ENCODE results near the gene UNC13C.
"Not testable (repeated sequence)": the region's sequence is repeated elsewhere in the genome, so short reads cannot be mapped to it uniquely, and the experiment has no call there.

UNC13C gene

DNA sequence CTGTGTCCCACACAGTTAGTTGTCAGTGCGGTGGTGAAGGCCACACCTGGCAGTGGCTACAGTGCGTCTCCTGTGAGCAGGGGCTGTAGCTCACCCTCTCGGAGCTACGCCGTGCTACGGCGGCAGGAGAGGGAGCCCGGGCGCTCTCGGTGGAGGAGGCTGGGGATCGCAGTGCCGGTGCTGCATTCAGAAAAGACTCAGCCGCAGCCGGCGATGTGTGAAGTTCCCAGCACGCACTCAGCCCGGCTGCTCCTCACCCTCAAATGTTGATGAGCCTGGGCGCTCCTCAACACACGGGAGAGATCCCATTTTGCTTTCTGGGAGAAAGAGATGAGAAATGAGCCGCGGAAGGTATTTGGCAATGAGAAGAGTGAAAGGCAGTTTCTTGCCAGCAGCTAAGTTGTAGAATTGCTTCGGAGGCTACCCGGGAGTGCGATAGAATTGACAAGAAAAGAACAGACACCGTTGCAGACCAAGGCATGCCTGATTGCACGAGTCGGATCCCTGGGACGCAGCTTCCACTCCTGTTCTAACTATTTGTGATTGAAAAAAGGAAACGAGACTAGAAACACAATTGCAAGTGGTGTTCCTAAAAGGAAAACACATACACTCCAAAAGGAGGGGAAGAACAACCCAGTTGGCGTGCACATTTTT is at the start of gene UNC13C:
UNC13C (plus strand) TSS at position 189 of the 654 bp plus-strand sequence. CDS start 34,463 bp downstream, outside the sequence.
- DNase-seq (ENCODE audit: low read depth in 2 of 2), result no peak

DNA sequence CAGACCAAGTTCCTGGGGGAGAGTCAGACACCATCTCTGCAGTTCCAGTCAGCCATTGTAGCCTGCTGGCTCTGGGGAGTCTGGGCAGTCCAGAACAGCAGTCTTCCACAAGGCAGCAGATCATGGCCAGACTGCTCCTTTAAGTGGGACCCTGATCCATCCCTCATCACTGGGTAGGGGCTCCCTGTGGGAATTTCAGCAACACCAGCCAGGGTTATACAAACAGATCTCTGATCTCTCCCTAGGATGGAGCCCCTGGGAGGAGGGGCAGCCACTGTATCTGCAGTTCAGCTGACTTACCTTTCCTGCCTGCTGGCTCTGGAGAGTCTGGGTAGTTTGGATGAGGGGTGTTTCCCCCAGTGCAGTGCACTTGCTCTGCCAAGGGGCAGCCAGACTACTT is 42.1 kb upstream of the UNC13C start:
- DNase-seq (ENCODE audit: low read depth in 2 of 2), result no peak

DNA sequence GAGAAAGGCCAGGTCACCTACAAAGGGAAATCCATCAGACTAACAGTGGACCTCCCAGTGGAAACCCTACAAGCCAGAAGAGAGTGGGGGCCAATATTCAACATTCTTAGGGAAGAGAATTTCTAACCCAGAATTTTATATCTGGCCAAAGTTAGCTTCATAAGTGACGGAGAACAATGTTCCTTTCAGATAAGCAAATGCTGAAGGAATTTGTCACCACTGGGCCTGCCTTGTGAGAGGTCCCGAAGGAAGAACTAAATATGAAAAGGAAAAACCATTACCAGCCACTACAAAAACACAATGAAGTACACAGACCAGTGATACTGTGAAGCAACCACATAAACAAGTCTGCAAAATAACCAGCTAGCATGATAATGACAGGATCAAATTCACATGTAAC is 40.6 kb upstream of the UNC13C start:
- DNase-seq (ENCODE audit: low read depth in 2 of 2), result not testable (repeated sequence)

DNA sequence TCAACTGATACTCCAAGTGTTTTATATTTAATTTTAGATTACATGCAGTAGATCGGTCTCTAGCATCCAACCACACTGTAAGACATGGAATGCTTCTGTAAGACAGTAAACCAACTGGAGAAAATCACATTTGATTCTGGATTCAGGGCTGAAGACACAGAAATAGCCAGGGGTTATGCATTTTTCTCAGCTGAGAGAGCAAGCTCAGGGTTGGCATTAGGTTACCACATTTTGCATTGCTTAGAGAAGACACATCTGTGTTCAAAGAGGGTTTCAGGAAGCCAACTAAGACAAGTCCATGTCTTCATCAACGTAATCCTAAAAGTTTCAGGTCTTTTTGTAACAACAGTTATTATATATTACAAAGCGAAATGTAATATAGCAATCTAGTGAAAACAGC is 27.7 kb upstream of the UNC13C start:
- no peak for DNase-seq (ENCODE audit: low read depth in 2 of 2)

DNA sequence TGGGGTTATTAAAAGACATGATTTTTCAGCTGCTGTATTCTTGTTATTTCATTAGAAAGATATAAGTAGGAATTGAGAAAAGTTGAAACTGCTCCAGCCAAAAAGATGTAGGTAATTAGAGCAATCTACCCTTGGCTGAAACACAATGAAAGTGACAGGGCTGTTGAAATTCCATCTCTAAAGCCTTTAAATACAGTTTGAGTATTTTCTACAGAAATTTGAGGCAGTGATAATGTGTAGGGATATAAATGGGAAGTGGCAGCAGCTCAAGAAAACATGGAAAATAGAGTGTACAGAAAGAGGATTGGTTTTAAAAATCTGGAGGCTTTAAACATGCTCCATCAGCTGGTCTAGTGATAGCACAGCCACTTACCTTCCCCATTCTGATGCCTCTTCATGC is 22.8 kb upstream of the UNC13C start:
- no peak for DNase-seq (ENCODE audit: low read depth in 2 of 2)

DNA sequence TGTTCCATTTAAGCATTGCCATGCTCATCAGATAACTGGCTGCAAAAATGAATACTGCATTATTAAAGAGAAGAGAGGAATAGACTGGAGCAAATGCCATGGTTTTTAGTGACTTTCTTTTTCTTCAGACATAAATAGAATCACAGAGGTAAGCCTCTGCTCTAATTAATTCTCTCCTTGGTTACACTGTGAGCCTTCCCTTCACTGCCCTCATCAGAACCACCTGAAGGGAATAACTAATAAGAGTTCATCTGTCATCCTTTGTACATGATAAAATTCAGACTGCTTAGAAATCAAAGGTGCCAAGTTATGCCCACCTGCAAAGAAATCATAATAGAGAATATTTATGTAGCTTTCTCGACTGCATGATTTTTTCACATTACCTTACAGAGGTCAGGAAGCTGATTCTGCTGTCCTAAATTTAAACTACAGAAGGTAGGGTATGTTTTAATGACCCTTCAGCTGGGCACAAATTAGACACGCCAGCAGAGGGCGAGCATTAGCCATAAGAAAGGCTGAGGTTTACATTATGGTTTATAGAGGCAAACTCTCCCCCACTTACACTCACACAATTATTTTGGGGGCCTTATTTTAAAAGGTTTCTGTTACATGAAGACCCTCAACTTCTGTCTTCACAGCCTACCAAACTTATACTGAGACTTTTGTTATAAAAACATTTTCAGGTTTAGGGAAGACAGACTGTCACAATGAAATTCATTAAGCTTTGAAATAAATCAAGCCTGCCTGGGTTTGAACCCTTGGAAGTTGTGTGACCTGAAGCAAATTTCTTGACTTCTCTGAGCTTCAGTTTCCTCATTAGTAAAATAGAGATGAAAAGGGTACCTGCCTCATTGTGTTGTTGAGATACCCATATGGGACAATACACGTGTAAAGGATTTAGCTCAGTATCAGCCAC is 15.3 kb upstream of the UNC13C start:
- DNase-seq (ENCODE audit: low read depth in 2 of 2), result no peak

DNA sequence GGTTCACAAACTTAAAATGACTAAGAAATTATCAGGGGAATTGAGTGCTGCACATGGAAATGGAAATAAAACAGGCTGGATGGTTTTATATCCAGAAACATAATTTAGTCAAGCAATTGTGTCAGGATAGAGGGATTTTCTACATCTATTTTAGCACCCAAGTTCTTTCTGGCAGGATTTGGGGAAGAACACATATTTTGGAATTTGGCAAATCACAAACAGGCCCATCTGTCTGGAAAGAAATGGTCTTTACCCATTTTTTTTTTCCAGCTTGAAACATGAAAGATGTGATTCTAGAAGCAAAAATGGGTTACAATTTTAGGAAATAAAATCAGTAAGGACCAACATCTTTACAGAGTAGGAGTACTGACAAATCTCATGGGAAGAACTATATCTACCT is 14.4 kb upstream of the UNC13C start:
- no peak for DNase-seq (ENCODE audit: low read depth in 2 of 2)

DNA sequence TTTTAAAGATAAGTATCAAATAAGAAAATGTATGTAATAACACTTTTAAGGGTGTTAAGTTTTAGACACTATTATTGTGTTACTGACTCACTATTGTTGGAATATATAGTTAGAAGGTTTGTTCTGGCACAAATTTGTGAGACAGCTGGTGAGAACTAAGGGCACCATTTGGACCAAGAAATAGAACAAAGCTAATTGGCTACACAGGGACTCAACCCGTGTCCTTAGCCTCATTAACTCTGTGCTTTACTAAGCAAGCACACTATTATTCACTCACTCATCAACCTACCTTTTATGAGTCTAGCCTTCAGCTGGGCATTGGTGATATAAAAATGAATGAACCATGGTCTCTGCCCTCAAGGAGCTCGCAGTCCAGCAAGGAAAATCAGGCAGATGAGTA is 4.1 kb upstream of the UNC13C start:
- DNase-seq (ENCODE audit: low read depth in 2 of 2), result no peak

DNA sequence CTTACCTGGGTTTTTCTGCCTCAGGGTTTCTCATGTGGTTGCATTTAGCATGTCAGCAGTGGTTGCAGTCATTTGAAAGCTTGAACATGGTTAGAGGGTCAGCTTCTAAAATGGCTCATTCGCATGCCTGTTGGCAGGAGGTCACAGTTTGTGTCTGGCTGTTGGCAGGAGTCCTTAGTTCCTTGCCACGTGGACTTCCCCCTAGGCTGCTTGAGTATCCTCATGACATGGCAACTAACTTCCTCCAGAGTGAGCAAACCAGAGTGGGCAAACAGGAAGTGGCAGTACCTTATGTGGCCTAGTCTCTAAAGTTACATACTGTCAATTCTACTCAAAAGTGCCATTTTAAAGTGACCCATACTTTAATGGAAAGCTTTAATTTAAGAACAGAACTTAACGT is 3.4 kb upstream of the UNC13C start:
- no peak for DNase-seq (ENCODE audit: low read depth in 2 of 2)

DNA sequence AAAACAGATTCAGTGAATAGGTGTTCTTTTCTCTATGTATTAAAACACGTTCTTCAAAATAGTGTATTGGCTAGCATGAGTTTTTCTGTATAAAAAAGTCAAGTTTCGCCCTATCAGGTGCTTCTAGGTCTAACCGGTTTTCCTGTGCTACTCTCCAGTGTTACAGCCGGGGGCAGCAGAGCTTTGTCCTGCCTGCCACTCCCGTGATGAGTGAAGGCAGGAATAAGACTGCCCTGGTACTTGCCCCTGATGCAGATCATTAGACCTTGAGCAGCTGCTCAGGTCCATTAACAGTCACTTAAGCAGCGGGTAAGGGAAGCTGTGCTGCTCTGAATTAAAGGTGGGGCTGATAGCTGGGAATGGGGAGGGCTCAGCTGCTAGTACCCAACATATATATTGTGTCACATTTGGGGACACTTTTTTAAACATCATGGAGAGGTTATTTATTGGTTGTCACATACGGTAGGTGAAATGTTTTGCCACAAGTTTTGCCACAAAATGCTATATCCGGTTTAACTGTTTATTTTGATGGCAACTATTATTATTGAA is 1.3 kb upstream of the UNC13C start:
- DNase-seq (ENCODE audit: low read depth in 2 of 2), result no peak

DNA sequence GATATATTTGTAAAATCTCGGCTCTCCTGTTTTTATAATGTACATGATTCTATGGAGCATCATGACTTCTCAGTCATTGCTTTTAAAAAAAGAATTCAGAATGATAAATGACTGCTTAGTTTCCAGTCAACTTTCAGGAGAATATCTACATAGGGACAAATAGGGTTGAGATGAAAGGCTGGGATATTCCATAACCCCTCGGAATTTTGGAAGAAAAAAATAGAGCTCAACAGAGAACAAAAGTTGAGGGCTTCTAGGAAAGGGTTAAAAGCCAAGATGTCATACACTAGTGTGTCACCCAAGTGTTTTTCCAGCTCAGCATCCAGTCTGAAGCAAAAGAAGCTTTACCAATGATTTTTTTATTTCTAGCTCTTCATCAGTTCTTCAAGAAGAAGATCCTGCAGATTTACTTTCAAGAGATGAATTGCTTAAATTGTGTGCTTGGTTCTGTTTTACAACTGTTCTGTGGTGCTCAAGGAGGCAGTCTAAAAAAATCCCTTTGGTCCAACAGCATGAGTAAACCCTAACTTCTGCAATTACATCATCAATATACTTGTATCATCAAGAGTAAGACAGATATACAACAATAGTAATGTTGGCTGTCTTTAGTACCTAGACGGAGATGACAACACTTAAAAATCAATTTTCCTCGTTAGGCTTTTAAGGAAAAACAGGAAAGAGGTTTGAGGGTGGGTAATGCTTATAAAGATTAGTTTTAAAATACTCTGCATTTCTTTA is 979 bp downstream of the UNC13C start:
- no peak for DNase-seq (ENCODE audit: low read depth in 2 of 2)

DNA sequence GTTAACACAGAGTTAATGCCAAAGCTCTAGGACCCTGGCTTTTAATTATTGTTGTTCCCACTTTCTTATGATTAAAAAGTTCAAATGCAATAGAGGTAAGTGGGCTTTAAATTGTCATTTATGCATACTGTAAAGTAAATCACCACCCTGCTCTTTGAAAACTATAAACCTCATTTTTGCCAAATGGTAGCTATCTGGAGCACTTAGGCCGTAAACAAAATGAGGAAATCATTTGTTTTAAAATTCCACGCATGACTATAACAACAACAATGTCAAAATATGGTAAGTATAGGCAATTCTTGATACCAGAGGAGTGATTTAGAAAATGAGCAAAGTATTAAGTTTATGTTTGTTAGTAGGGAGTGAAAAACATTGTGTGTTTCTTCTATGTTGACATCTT is 1.8 kb downstream of the UNC13C start:
- DNase-seq (ENCODE audit: low read depth in 2 of 2), result no peak

DNA sequence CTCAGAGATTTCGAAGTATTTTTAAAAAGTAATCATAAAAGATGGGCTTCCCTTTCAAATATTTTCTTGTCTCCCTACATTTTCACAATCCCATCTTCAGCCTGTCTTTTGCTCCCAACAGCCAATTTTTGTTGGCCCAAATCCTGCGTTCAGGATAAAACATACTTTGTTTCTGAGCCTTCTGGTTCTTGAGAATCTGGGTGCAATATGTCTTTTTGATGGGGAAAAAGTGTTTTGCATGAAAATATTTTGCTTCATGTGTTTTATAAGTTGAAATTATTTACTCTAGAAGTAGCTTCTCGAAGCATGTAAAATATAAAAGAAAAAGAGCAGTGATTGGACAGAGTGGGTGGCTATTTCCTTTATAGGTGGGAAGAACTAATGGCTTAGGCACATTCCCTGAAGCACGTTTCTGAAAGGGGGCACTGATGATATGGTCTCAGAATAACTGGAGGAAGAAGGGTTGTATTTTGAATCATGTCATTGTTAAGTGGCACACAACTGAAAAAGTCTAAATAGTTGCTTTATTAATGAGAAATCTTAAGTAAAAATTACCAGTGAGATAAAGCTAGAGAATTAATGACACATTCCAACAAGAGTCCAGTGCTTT is 3.9 kb downstream of the UNC13C start:
- no peak for DNase-seq (ENCODE audit: low read depth in 2 of 2)

DNA sequence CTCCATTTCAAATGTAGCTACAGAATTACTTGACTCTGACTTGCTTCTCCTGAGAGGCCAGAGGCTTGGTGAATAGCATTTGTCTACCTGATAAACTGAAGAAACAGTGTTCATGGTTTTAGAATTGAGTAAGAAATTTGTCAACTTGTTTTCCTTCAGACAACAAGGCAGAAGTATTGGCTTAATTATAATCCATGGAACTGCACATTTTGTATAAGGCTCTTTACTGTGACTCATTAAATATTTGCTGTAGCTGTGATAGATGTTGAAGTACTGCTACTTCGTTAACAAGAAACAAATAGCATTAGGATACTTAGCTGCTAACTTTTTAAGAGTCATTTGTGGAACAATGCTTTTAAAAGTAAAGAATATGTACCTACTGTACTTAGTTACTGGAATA is 4.6 kb downstream of the UNC13C start:
- DNase-seq (ENCODE audit: low read depth in 2 of 2), result no peak

DNA sequence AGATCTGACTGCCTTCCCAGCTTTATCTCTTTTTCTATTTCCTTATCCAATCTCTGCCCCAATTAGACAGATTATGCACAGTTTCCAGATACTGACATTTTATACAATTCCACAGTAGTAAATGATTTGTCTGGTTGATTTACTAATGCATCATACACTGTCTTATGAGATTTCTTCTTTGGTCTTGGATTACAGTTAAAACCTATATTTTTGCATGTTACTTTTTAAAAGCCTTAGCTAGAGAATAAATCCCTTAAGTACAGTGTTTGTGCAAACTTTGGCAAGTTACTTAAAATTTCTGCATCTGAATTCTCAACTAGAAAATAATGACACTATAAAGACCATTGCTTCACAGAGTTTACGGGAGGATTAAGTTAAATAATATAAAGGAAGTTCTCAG is 6.0 kb downstream of the UNC13C start:
- DNase-seq (ENCODE audit: low read depth in 2 of 2), result no peak

DNA sequence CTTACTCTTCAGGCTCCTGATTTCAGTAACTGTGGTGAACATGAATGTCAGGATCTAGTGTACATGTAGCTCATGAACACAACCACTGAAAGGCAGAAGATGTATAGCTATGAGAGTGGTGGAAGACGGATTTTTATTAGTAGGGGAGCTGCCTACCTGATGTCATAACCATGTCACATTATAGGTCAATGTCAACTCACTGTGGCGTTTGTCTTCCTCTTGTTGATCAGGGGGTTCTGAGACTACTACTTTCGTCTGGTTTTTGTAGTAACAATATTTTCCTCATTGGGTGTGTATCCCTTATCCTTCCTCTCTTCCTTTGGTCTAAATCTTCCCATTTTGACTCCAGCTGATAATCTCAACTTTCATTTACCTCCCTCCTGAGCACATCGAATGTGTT is 7.3 kb downstream of the UNC13C start:
- no peak for DNase-seq (ENCODE audit: low read depth in 2 of 2)

DNA sequence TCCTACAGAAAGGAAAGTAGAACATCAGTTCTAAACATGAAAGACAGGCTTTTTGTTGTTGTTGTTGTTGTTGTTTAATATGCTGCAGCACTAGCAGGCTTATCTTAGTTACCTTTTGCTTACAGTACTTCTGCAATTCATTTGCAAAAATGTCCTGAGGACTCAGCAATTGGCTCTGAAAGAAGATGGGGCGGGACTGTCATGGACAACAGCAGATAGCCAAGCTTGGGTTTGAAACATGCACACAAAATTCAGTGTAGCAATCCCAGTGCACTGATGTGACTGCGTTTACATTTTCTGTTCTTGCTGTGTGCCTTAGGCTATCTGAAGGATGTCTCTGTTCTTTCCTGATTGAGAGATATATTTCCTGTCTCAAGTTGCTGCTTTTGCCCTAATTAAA is 9.2 kb downstream of the UNC13C start:
- DNase-seq (ENCODE audit: low read depth in 2 of 2), result no peak

DNA sequence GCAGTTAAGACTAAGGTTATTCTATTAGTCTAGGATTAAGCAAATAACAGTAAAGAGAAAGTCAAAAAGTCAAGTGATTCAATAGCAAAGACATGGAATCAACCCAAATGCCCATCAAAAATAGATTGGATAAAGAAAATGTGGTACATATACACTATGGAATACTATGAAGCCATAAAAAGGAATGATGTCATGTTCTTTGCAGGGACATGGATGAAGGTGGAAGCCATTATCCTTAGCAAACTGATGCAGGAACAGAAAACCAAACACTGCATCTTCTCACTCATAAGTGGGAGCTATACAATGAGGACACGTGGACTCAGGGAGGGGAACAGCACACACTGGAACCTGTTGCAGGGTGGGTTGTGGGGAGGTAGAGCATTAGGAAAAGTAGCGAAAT is 29.0 kb downstream of the UNC13C start:
- DNase-seq (ENCODE audit: low read depth in 2 of 2), result no peak

DNA sequence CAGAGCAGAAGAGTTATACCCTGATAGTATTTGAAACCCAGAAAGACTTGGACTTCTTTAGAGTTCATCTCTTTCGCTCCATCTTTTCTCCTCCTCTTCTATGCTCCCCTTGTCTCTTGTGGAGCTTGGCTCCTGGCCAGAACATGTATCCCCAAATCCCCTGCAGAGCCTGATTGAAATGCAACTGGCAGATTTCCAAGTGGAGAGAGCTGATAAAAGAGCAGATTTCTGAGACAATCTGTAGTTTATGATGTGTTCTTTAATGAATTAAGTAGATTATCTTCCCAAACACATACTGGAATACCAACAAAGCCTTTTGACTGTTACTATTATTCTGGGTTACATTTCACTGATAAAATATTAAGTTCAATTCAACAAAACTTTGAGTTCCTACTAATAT is 33.4 kb downstream of the UNC13C start:
- DNase-seq (ENCODE audit: low read depth in 2 of 2), result no peak

DNA sequence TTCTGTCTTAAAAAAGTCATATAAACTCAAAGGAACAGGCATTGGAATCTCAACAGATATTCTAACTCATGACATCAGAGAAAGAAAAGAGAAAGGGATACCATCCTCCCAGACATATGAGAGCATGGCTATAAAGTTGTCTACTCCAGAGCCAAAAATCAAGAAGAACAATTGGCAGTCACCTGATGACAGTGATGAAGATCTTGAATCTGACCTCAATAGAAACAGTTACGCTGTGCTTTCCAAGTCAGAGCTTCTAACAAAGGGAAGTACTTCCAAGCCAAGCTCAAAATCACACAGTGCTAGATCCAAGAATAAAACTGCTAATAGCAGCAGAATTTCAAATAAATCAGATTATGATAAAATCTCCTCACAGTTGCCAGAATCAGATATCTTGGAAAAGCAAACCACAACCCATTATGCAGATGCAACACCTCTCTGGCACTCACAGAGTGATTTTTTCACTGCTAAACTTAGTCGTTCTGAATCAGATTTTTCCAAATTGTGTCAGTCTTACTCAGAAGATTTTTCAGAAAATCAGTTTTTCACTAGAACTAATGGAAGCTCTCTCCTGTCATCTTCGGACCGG is 35.9 kb downstream of the UNC13C start:
- DNase-seq (ENCODE audit: low read depth in 2 of 2), result no peak

DNA sequence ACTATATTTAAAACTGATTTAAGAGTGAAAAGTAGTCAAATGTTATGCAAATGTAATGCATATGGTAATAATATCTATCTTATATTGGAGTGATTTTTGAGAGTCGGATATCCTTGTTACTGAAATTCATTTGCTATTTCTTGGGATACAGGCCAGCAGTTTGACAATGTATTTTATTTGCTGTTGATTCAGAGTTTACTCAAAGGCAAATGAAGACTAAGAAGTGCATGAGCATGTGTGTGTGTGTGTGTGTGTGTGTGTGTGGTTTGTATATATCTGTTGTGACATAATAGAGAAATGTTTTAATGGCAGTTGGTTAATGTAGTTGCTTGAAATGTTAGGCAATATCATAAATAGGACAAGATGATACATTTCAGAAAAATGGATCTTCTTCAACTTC is 39.0 kb downstream of the UNC13C start:
- DNase-seq (ENCODE audit: low read depth in 2 of 2), result no peak

DNA sequence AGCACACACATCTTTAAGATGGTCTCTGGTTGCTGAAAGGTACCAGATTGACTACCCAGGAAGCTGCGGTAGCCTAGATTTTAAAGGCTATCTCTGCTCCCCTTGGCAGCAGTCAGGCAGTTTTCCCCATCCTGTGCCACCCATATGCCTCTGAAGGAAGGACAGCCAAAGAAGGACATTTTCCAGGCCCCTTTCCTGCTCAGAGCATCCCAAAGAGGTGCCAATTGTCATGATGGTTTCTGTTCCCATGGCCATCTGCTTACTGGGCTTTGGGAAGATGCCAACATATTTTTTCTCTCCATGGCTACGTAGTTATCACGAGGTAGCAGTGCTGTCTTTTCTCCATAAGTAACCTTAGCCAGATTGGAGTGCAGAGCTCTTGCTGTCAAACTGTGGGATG is 39.7 kb downstream of the UNC13C start:
- DNase-seq (ENCODE audit: low read depth in 2 of 2), result no peak
